ENCODE results near the gene RENBP.

Gene RENBP

DNA sequence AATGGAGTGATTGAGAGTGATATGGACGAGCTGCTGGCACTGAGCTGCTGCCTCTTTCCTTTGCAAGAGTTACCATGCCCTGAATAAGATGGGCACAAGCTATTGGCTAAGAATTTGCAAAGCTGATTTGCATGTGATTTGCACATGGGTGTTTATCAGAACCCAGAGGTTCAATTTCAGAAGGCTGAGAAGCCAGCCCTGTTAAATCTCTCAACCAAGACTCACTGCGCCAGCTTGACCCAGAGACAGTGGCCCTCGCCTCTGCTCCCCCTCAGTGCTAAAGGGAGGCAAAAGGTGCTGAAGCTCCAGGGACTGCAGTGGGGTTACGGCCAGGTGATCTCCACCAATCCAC lies 19.1 kb downstream of the RENBP start:
- H3K9me2 ChIP-seq (replicated peaks; ENCODE audit: insufficient read depth, low read length), result no peaks in the 10 kb centered on the region
- H3K36me3 ChIP-seq (replicated peaks; ENCODE audit: insufficient read depth, low read length), result no peaks in the 10 kb centered on the region
- DNase-seq, result peak; percentile 81
- no peaks in the 10 kb centered on the region for H3K9me3 ChIP-seq (replicated peaks; ENCODE audit: insufficient read depth, low read length)
- H3K27me3 ChIP-seq (replicated peaks; ENCODE audit: insufficient read depth, low read length), result no peaks in the 10 kb centered on the region
- peak overlapping the region; percentile 90 for H3K4me3 ChIP-seq (ENCODE audit: low read length)
- H3F3A ChIP-seq (ENCODE audit: insufficient read depth, low read length), result peaks cover 38% of the 10 kb centered on the region
- H3K27ac ChIP-seq (ENCODE audit: low read length), result peak overlapping the region; percentile 98
- no peaks in the 10 kb centered on the region for H4K20me1 ChIP-seq (ENCODE audit: insufficient read depth, low read length)
- peak overlapping the region; percentile 85 for H3K4me2 ChIP-seq (ENCODE audit: low read depth, low read length)
- TF ChIP-seq EZH2 (optimal IDR thresholded peaks at IDR 0.05; ENCODE audit: low read depth, low read length) (no peak), EZH2phosphoT487 (IDR thresholded peaks at IDR 0.05; ENCODE audit: low read length) (no peak)
- TF ChIP-seq, protein P1, sequence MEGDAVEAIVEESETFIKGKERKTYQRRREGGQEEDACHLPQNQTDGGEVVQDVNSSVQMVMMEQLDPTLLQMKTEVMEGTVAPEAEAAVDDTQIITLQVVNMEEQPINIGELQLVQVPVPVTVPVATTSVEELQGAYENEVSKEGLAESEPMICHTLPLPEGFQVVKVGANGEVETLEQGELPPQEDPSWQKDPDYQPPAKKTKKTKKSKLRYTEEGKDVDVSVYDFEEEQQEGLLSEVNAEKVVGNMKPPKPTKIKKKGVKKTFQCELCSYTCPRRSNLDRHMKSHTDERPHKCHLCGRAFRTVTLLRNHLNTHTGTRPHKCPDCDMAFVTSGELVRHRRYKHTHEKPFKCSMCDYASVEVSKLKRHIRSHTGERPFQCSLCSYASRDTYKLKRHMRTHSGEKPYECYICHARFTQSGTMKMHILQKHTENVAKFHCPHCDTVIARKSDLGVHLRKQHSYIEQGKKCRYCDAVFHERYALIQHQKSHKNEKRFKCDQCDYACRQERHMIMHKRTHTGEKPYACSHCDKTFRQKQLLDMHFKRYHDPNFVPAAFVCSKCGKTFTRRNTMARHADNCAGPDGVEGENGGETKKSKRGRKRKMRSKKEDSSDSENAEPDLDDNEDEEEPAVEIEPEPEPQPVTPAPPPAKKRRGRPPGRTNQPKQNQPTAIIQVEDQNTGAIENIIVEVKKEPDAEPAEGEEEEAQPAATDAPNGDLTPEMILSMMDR (IDR thresholded peaks at IDR 0.05; ENCODE audit: low read length), result no peak
- H3K4me1 ChIP-seq (ENCODE audit: low read length), result peaks cover 11% of the 10 kb centered on the region; the same call in 1 of the 2 replicates
- no peak overlapping the region for H2AFZ ChIP-seq (ENCODE audit: low read length)
- peaks cover 43% of the 10 kb centered on the region for H3K79me2 ChIP-seq (ENCODE audit: low read length)
- H3K9ac ChIP-seq (ENCODE audit: low read length), result peak overlapping the region; percentile 98

DNA sequence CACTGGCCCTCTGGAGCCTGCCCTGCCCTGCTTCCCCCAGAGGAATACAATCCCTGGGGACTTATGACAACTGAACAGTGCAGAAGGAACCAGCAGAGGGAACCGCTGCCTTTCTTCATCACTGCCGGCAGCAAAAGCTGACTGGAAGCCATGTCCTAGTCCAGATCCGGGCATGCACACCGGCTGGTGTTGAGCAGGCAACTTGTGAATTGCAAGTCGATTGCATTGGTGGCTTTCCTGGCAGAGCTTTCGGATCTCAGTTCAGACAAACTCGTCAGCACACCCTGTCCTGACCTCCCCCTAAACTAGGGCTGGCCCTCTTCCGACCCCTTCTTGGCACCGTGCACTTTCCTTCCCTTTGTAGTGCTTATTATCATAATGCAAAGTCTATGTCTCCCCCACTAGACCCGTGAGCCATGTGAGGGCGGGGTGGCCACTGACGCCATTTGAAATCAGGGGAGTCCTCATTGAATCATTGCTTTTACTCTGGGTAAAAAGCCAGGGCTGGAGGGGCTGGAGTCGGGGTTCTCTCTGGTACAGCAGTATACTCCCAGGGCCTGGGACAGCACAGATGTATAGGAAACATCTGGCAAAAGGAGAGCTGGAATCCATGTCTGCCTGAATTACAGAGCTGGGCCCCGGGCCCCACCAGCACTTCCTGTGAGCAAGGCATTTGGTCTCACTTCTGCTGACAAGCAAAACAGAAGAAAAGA lies 20.1 kb downstream of the RENBP start:
- Histone ChIP-seq H3K4me1 (ENCODE audit: low read length) (peaks cover 8% of the 10 kb centered on the region; the same call in 1 of the 2 replicates), H3K4me2 (ENCODE audit: low read depth, low read length) (peak overlapping the region; percentile 85), H3K9ac (ENCODE audit: low read length) (peak overlapping the region; percentile 98), H3K4me3 (ENCODE audit: low read length) (peak overlapping the region; percentile 90), H3K36me3 (replicated peaks; ENCODE audit: insufficient read depth, low read length) (no peaks in the 10 kb centered on the region), H3K27me3 (replicated peaks; ENCODE audit: insufficient read depth, low read length) (no peaks in the 10 kb centered on the region), H2AFZ (ENCODE audit: low read length) (no peak overlapping the region), H3K9me3 (replicated peaks; ENCODE audit: insufficient read depth, low read length) (no peaks in the 10 kb centered on the region), H3K27ac (ENCODE audit: low read length) (peak overlapping the region; percentile 98), H4K20me1 (ENCODE audit: insufficient read depth, low read length) (no peaks in the 10 kb centered on the region), H3F3A (ENCODE audit: insufficient read depth, low read length) (peaks cover 34% of the 10 kb centered on the region), H3K79me2 (ENCODE audit: low read length) (peaks cover 42% of the 10 kb centered on the region), H3K9me2 (replicated peaks; ENCODE audit: insufficient read depth, low read length) (no peaks in the 10 kb centered on the region)
- no peak for TF ChIP-seq EZH2 (optimal IDR thresholded peaks at IDR 0.05; ENCODE audit: low read depth, low read length)
- TF ChIP-seq EZH2phosphoT487 (IDR thresholded peaks at IDR 0.05; ENCODE audit: low read length), result no peak
- TF ChIP-seq, protein P1 (IDR thresholded peaks at IDR 0.05; ENCODE audit: low read length), result peak; percentile 27
- peak; percentile 42 for DNase-seq

DNA sequence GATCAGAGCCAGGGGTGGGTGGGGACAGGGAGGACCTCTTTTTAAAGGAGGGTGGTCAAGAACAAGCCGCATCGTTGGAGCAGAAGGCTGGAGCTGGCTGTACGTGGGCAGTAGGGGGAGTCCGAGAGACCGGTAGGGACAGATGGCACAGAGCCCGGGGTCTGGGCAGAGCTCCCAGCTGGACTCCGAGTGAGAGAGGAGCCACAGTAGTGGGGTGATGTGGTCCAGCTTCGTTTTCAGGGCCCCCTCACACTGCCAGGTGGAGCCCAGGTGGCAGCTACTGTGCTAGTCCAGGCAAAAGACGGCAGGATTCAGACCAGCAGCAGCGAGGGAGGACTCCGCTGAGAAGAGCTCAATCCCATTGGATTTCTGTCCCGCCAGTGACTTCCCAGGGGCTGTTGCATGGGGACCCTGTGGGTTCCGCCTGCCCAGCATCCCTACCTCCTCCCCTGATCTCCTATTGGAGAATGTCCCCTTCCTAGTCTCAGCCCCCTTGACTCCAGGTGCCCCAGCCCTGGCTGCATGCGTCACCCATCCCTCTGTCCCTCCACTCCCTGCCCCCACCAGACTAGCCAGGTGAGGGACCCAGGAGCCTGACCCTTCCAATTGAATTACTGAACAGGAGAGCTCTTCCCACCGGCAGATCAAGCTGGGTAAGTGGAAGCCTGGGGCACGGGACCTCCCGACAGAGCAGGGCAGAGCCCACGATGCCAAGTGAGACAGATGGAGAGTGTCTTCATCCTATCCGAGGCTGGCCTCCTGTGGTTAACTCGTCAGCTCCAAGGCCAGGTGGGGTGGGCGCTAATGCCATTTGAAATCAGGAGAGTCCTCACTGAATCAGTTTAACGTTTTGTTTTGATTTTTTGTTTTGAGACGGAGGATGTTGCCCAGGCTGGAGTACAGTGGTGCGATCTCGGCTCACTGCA lies 21.2 kb downstream of the RENBP start:
- H3K27ac ChIP-seq (ENCODE audit: low read length), result no peak overlapping the region
- no peak for TF ChIP-seq EZH2 (optimal IDR thresholded peaks at IDR 0.05; ENCODE audit: low read depth, low read length)
- TF ChIP-seq, protein P1 (IDR thresholded peaks at IDR 0.05; ENCODE audit: low read length), result no peak
- no peak for TF ChIP-seq EZH2phosphoT487 (IDR thresholded peaks at IDR 0.05; ENCODE audit: low read length)
- H3K4me1 ChIP-seq (ENCODE audit: low read length), result 0 out of 2 replicates have a peak, but pooled peaks cover 4% of the 10 kb centered on the region
- DNase-seq, result no peak
- no peaks in the 10 kb centered on the region for H3K36me3 ChIP-seq (replicated peaks; ENCODE audit: insufficient read depth, low read length)
- no peak overlapping the region for H3K9ac ChIP-seq (ENCODE audit: low read length)
- no peak overlapping the region for H3K4me2 ChIP-seq (ENCODE audit: low read depth, low read length)
- H2AFZ ChIP-seq (ENCODE audit: low read length), result no peak overlapping the region
- peaks cover 34% of the 10 kb centered on the region for H3F3A ChIP-seq (ENCODE audit: insufficient read depth, low read length)
- H4K20me1 ChIP-seq (ENCODE audit: insufficient read depth, low read length), result no peaks in the 10 kb centered on the region
- no peak overlapping the region for H3K4me3 ChIP-seq (ENCODE audit: low read length)
- no peaks in the 10 kb centered on the region for H3K9me2 ChIP-seq (replicated peaks; ENCODE audit: insufficient read depth, low read length)
- H3K27me3 ChIP-seq (replicated peaks; ENCODE audit: insufficient read depth, low read length), result no peaks in the 10 kb centered on the region
- H3K79me2 ChIP-seq (ENCODE audit: low read length), result peaks cover 42% of the 10 kb centered on the region
- H3K9me3 ChIP-seq (replicated peaks; ENCODE audit: insufficient read depth, low read length), result no peaks in the 10 kb centered on the region

Data from MM.1S (cell line).